Spinal cord (tissue), 10 donors: Measurements from ENCODE around the gene VPS72. TPM values are rescaled to one million over a fixed set of nuclear protein-coding genes. Genes with fewer than 3 reads are reported as not detected.

Experiments used
- DNase-seq, 6 donors: peaks; one replicate each; pipeline versions ENCODE4 v3.0.0 to v3.0.0-alpha.2; 2013 to 2015; ENCODE audit warnings: low spot score in 6 of 6, low read depth in 4 of 6
- H3K27ac ChIP-seq: one replicate; pipeline ENCODE4 v1.5.1; 2013; ENCODE audit warnings: low read depth, low read length, control low read depth
- H3K27me3 ChIP-seq: one replicate; pipeline ENCODE4 v1.6.1; 2013; ENCODE audit warnings: low read length; ENCODE audit not compliant: control insufficient read depth, insufficient read depth
- H3K36me3 ChIP-seq: one replicate; pipeline ENCODE4 v1.6.1; 2013; ENCODE audit warnings: low read length; ENCODE audit not compliant: control insufficient read depth, insufficient read depth
- H3K4me1 ChIP-seq: one replicate; pipeline ENCODE4 v1.6.1; 2013; ENCODE audit warnings: low read length; ENCODE audit not compliant: control insufficient read depth, insufficient read depth
- H3K4me3 ChIP-seq: one replicate; pipeline ENCODE4 v1.5.1; 2013; ENCODE audit warnings: low read depth, low read length, control low read depth
- H3K9me3 ChIP-seq: one replicate; pipeline ENCODE4 v1.6.1; 2013; ENCODE audit warnings: low read length; ENCODE audit not compliant: control insufficient read depth, insufficient read depth
- WGBS: methylation state at CpG from one replicate; pipeline ENCODE4 v1.1.5; 2013; ENCODE audit warnings: missing lambda C conversion rate; ENCODE audit not compliant: insufficient coverage; 5-methylcytosine and 5-hydroxymethylcytosine counted together
- polyA plus RNA-seq, 2 donors: library from polyadenylated mRNA; unstranded; fragments of 120-200 nt; gene quantifications; one replicate each; pipeline ENCODE4 v1.2.1, GENCODE V29; 2013; ENCODE audit not compliant: insufficient read length in 2 of 2
- total RNA-seq, 2 donors: library from RNA; depleted of rRNA in 1 of 2; stranded (reverse); fragments of 120-200 nt in 1 of 2; fragments of >200 nt in 1 of 2; gene quantifications; one replicate each; pipeline versions ENCODE4 v1.2.3 to v1.2.4, GENCODE V29; 2013 to 2014
- donor health status: healthy.

VPS72 gene
- total and polyA plus RNA-seq, 4 donors = 38.6 to 93.0 (median 79.7) TPM

- Histone ChIP-seq H3K4me1 (peaks cover 21% of the 10 kb centered on the region), H3K4me3 (no peak overlapping the region), H3K27ac (no peak overlapping the region), H3K36me3 (peaks cover 80% of the 10 kb centered on the region), H3K9me3 (no peaks in the 10 kb centered on the region), H3K27me3 (peaks cover 2% of the 10 kb centered on the region)
- DNase-seq = no peak
- WGBS = 91% methylated on average over 10 of the region's 12 CpGs
These were observed 54.3 kb downstream of the VPS72 start for GRCh38 chr1:151135433-151136385.

- H3K27me3 ChIP-seq = peaks cover 2% of the 10 kb centered on the region
- 93% methylated on average over 4 of the region's 7 CpGs for WGBS
- peaks cover 21% of the 10 kb centered on the region for H3K4me1 ChIP-seq
- H3K4me3 ChIP-seq = no peak overlapping the region
- H3K9me3 ChIP-seq = no peaks in the 10 kb centered on the region
- H3K27ac ChIP-seq = no peak overlapping the region
- no peak for DNase-seq
- peaks cover 77% of the 10 kb centered on the region for H3K36me3 ChIP-seq
These were observed 55.0 kb downstream of the VPS72 start for GRCh38 chr1:151134991-151135390.

- Histone ChIP-seq H3K9me3 (no peaks in the 10 kb centered on the region), H3K4me3 (no peak overlapping the region), H3K27me3 (peaks cover 2% of the 10 kb centered on the region), H3K4me1 (peaks cover 21% of the 10 kb centered on the region), H3K27ac (no peak overlapping the region), H3K36me3 (peaks cover 71% of the 10 kb centered on the region)
- no CpG with 5 or more reads among the region's 3 CpGs for WGBS
- no peak for DNase-seq
These were observed 55.6 kb downstream of the VPS72 start for GRCh38 chr1:151134396-151134795.

- H3K4me3 ChIP-seq = no peak overlapping the region
- no peak overlapping the region for H3K27ac ChIP-seq
- WGBS = 62% methylated on average over 65 of the region's 65 CpGs
- no peaks in the 10 kb centered on the region for H3K9me3 ChIP-seq
- H3K27me3 ChIP-seq = peaks cover 2% of the 10 kb centered on the region
- H3K36me3 ChIP-seq = peaks cover 62% of the 10 kb centered on the region
- no peak for DNase-seq
- peaks cover 21% of the 10 kb centered on the region for H3K4me1 ChIP-seq
These were observed 56.8 kb downstream of the VPS72 start for GRCh38 chr1:151133018-151133806.

- DNase-seq = no peak
- Histone ChIP-seq H3K27me3 (peaks cover 2% of the 10 kb centered on the region), H3K4me1 (peaks cover 21% of the 10 kb centered on the region), H3K9me3 (no peaks in the 10 kb centered on the region), H3K27ac (peak overlapping the region; percentile 31), H3K36me3 (peaks cover 58% of the 10 kb centered on the region), H3K4me3 (peak overlapping the region; percentile 44)
- 46% methylated on average over 74 of the region's 74 CpGs for WGBS
These were observed 57.5 kb downstream of the VPS72 start for GRCh38 chr1:151132335-151133017.

GRCh38 chr1:151131701-151132334, 58.2 kb downstream of the VPS72 start:
- Histone ChIP-seq H3K36me3 (peaks cover 52% of the 10 kb centered on the region), H3K27ac (peak overlapping the region; percentile 31), H3K9me3 (no peaks in the 10 kb centered on the region), H3K4me1 (peaks cover 21% of the 10 kb centered on the region), H3K27me3 (peaks cover 2% of the 10 kb centered on the region), H3K4me3 (peak overlapping the region; percentile 44)
- peak in 3 of 6 donors; percentile 6 to 66 (median 48) for DNase-seq
- 20% methylated on average over 37 of the region's 39 CpGs for WGBS

- H3K27ac ChIP-seq = peak overlapping the region; percentile 31
- no peaks in the 10 kb centered on the region for H3K9me3 ChIP-seq
- peaks cover 2% of the 10 kb centered on the region for H3K27me3 ChIP-seq
- peaks cover 44% of the 10 kb centered on the region for H3K36me3 ChIP-seq
- 12% methylated on average over 44 of the region's 45 CpGs for WGBS
- H3K4me1 ChIP-seq = peaks cover 21% of the 10 kb centered on the region
- peak overlapping the region; percentile 44 for H3K4me3 ChIP-seq
- peak in 5 of 6 donors; percentile 62 to 98 (median 79) for DNase-seq
These were observed 58.9 kb downstream of the VPS72 start for GRCh38 chr1:151130987-151131586.

- Histone ChIP-seq H3K27ac (no peak overlapping the region), H3K4me3 (no peak overlapping the region), H3K36me3 (peaks cover 23% of the 10 kb centered on the region), H3K27me3 (peaks cover 2% of the 10 kb centered on the region), H3K9me3 (no peaks in the 10 kb centered on the region), H3K4me1 (peaks cover 21% of the 10 kb centered on the region)
- DNase-seq = no peak
- 72% methylated on average over 4 of the region's 6 CpGs for WGBS
These were observed 61.2 kb downstream of the VPS72 start for GRCh38 chr1:151128800-151129199.
